ENCODE measurements around the gene APOBEC4.

GRCh38 chr1:183598386-183598785 lies 54.7 kb downstream of the APOBEC4 start:
- TF ChIP-seq CEBPB (IDR thresholded peaks at IDR 0.05; ENCODE audit: borderline replicate concordance in 1 of 2, low read depth in 2 of 2, low read length in 2 of 2) = no peak
- no peak for TF ChIP-seq FOS (IDR thresholded peaks at IDR 0.05; ENCODE audit: borderline replicate concordance, extremely low read depth, insufficient read length)
- no peak for TF ChIP-seq BRCA1 (IDR thresholded peaks at IDR 0.05; ENCODE audit: low read depth, low read length)
- TF ChIP-seq CTCF (IDR thresholded peaks at IDR 0.05 in 2 of 3, conservative IDR thresholded peaks at IDR 0.05 in 1 of 3; ENCODE audit: control insufficient read depth in 2 of 3, extremely low read depth in 1 of 3, insufficient read depth in 1 of 3, low read depth in 3 of 3, low read length in 3 of 3) = no peak
- no peak for TF ChIP-seq SIN3A (IDR thresholded peaks at IDR 0.05; ENCODE audit: low read depth, low read length)
- no peak for TF ChIP-seq SP1 (IDR thresholded peaks at IDR 0.05; ENCODE audit: low read depth, low read length)
- TF ChIP-seq HDAC2 (IDR thresholded peaks at IDR 0.05) = no peak
- TF ChIP-seq FOXM1 (IDR thresholded peaks at IDR 0.05; ENCODE audit: low read depth, low read length) = no peak
- TF ChIP-seq ZNF217 (IDR thresholded peaks at IDR 0.05) = no peak
- TF ChIP-seq ZZZ3 (IDR thresholded peaks at IDR 0.05; ENCODE audit: control insufficient read depth, insufficient read length, low read depth) = no peak
- TF ChIP-seq EZH2 (IDR thresholded peaks at IDR 0.05; ENCODE audit: borderline replicate concordance, control insufficient read depth, low read depth, low read length) = no peak
- TF ChIP-seq ZNF274 (IDR thresholded peaks at IDR 0.05; ENCODE audit: insufficient read depth, insufficient read length) = no peak
- no peak for TF ChIP-seq WRNIP1 (IDR thresholded peaks at IDR 0.05; ENCODE audit: borderline replicate concordance, low read depth, low read length)
- TF ChIP-seq PRDM15 (CRISPR knock-in tag; IDR thresholded peaks at IDR 0.05) = no peak
